NCI-H446 treated with DMSO at 0.1 percent for 48 hours (cell line): ENCODE measurements around the gene HOXB5.
A peak's percentile ranks its signal among the peaks of the same experiment; 100 is the strongest.

Experiments used
- DNase-seq: peaks from one replicate; lab custom pipeline; 2025; lab: John Stamatoyannopoulos, UW

HOXB5 gene

GRCh38 chr17:48601539-48602425, 8.2 kb upstream of the HOXB5 start:
- DNase-seq = no peak

GRCh38 chr17:48601207-48601538, 7.6 kb upstream of the HOXB5 start:
- DNase-seq = no peak

DNA sequence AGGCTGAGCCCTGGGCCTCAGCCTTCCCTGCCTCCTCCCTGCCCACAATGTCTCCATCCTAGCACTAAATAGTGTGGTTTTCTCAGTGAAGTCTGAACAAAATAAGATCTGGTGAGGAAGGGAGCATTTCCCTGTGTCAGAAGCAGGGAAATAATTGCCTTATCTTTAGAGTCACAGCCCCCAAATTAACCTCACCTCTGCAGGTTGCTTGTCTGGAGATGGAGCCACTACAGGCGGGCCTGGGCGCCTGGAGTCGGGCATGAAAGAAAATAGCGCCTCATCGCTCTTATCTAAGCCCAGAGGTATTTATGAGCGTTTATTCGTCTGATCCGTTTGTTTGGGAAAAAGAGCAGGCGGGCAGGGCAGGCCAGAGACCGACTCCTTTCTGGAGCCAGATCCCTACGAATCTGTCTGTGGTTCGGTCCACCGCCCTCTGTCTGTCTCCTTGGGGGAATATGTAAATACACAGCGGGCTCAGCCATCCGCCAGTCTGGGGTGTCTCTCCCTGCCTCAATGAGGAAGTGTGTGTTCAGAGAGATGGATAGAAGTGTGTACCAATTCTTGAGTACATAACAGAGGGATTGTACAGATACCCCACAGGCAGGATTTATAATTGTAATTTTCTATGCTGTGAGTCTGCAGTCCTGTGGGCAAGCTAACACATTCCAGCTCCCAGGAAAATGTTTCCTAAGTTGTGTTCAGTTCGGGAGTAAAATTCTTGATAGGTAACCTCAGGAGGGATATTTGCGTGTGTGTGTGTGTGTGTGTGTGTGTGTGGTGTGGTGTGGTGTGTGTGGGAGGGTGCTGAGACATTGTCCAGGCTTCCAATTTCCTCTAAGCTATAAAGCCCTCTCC, 6.9 kb upstream of the HOXB5 start:
- DNase-seq = no peak

- no peak for DNase-seq
Measured at GRCh38 chr17:48599354-48599753, 5.8 kb upstream of the HOXB5 start.

DNA sequence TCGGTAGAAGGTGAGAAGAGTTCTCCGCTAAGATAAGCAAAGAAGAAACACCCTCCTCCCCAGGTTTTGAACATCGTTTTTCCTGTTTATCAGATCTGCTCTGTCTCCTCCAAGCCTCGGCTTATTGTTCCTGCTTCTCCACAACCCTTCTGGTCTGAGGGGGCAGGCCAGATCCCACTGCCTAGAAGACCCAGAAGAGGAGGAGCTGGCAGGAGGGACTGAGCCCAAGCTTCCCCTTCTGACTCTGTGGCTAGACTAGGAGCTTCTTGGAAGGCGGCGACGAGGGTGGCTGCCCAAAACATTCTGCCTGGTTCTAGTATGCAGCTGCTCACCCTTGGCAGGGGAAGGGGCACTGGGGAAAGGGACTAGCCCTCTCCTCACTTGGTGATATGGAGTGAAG, 5.2 kb upstream of the HOXB5 start:
- no peak for DNase-seq

GRCh38 chr17:48597778-48598631, 4.4 kb upstream of the HOXB5 start:
- no peak for DNase-seq

GRCh38 chr17:48597528-48597777, 3.9 kb upstream of the HOXB5 start:
- DNase-seq = no peak

DNA sequence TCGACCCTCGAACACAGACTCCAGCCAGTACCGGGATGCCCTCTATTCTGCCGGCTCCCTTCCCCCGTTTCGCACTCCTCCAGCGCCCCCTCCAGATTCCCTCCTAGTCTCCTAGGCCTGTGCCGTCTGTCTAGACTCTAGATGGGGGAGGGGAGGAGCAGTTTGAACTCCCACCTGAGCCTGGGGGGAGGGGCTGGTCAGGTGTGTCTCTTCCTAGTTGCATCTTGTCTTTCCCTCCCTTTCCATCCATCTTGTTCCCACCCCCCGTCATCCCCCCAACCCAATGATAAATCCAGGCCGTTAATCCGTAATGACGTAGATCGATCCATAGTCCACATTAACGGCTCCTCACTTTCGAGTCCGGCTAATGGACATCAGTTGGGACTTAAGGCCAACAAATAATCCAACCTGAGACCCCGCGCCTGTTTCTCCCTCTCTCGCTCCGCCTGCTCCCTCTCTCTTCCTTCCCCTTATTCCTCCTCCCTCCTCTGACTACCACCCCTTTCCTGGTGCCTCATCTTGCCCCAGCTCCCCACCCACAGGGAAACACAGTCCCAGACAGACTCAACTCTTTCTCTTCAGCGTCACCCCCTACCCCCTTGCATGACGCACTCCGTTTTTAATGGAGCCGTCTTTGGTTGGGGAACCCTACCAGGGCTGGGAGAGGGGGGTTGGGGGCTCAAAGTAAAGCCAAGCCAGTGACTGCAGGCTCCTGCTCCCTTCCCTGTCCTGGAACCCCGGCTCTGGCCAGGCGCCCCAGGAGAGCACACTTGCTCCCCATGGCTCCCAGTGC, 3.4 kb upstream of the HOXB5 start:
- DNase-seq = no peak

GRCh38 chr17:48596000-48596734, 2.6 kb upstream of the HOXB5 start:
- DNase-seq = no peak

GRCh38 chr17:48595278-48595999, 1.9 kb upstream of the HOXB5 start:
- DNase-seq = no peak

GRCh38 chr17:48594538-48595277, 1.1 kb upstream of the HOXB5 start:
- no peak for DNase-seq

DNA sequence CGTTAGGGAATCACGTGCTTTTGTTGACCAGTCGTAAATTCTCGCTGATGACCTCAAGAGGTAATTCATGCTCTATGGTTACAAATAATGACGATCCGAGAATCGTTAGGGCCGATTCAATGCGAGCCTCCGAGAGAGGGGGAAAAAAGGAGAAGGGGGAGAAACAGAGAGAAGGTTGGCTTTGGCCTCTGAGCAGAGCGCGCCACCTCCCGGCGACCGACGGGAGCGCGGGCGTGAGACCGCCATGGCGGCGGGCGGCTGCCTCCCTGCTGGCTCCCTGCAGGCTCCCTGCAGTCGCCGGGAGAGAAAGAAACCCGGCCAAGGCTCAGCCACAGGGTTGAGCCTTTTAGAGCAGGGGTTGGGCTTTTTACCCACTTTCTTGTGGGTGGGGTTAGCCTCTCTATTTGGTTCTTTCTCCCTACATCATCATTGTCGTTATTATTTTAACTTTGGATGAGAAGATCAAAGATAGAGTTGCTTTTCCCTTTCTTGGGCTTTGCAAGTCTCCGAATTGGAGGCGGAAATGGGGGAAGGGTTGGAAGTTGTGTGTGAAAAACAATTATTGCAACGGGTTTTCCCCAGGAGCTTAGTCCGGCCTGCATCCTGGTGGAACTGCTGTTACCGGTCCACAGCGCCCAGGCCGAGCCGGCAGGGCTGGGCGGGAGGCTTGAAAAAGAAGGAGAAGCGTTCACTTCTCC, 410 bp upstream of the HOXB5 start:
- DNase-seq = peak; percentile 27

GRCh38 chr17:48592577-48592976, 1.0 kb downstream of the HOXB5 start:
- DNase-seq = no peak

GRCh38 chr17:48592057-48592514, 1.5 kb downstream of the HOXB5 start:
- DNase-seq = no peak

DNA sequence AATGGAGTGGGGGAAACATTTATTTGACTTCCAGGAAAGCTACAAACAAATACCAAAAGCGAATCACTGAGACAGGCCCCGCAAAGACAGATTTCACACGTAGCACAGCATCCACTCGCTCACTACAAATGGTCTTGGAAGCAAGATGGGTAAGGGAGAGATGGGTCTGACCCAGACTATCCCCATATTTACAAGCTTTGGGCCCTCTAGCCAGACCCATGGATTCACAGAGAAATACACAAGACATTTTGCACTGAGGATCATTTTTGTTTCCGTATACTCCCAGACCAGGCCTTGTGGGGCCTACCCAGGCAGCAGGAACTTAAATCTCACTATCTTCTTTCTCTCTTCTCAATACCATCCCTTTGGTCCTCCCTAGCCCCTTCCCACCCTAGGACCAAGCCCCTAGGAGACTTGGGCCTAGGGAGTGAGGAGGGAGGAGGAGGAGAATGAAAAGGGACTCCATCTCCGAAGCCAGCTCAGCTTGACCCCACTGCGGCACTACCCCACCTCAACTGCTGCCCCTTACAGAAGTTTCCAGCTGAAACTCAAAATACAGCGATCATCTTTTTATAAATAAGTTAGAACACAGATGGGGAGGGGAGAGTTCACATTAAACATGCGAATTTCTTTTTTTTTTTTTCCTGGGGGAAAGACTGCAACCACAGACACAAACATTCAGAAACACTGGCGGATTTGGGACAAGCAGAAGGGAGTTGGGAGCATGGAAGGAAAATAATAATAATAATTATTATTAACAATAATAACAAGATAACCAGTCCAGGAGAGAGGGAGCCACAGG, 2.1 kb downstream of the HOXB5 start:
- DNase-seq = no peak

DNA sequence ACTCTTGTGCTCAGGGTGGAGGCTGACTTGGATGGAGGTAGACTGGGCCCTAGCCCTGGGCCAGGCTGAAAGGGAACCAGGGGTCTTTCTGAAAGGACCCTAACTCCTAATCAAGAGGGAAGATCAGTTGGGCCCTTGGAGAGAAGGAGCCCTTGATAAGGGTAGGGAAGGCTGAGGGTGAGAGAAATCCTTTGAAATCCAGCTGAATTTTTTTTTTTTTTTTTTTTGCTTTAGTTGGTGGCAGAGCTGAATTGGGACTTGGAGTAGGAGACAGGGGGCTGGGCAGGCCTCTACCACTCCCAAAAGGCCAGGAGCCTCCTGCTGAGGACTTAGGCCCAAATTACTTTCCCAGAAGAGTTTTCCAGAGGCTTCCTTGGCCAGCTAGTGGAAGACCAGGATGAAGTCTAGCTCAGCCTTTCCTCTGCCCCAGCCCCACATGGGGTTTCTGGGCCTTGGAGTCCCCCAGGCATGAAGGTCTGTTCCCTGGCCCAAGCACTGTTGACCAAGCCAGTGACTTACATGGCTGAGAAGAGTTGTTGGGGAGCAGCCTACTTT, 2.9 kb downstream of the HOXB5 start:
- DNase-seq = no peak

- no peak for DNase-seq
Measured at GRCh38 chr17:48589831-48590606, 3.6 kb downstream of the HOXB5 start, which contains the start of gene HOXB3. TSS of gene HOXB3 (minus strand) at chr17:48590241. CDS start at chr17:48552474, 37,767 bp downstream.
